ENCODE data around the gene PPFIA3.
"Not testable (repeated sequence)": the region's sequence is repeated elsewhere in the genome, so short reads cannot be mapped to it uniquely, and the experiment has no call there.

- not testable (repeated sequence) for TF ChIP-seq CTCF (conservative IDR thresholded peaks at IDR 0.05); EZH2 (IDR thresholded peaks at IDR 0.05; ENCODE audit: low read depth)
Measured at GRCh38 chr19:49182010-49182847, 62.9 kb downstream of the PPFIA3 start.
